H1 (cell line): Measurements from ENCODE around the gene NLGN4X. TPM values are rescaled to one million over a fixed set of nuclear protein-coding genes. Genes with fewer than 3 reads are reported as not detected.

Source experiments
- BRCA1 ChIP-seq: IDR thresholded peaks from 2 replicates; pipeline ENCODE4 v1.6.1; 2012; ENCODE audit warnings: low read depth, low read length, improper control_type of control experiment
- CTBP2 ChIP-seq: IDR thresholded peaks from 2 replicates; pipeline ENCODE4 v1.7.0; 2011; ENCODE audit warnings: borderline replicate concordance, mild to moderate bottlenecking, moderate library complexity, mixed read lengths, low read length; ENCODE audit not compliant: insufficient read depth, insufficient read length
- EZH2 ChIP-seq: fragments of 200-600 bp; sonication (generic); IDR thresholded peaks from 2 replicates; pipeline ENCODE4 v1.7.1; 2012; ENCODE audit warnings: low read depth, mild to moderate bottlenecking, moderate library complexity, low read length, inconsistent platforms; ENCODE audit not compliant: severe bottlenecking
- FOSL1 ChIP-seq: IDR thresholded peaks from 2 replicates; pipeline ENCODE4 v1.6.1; 2011; ENCODE audit warnings: mild to moderate bottlenecking, low read depth, low read length, moderate library complexity; ENCODE audit not compliant: insufficient read depth
- NANOG ChIP-seq: IDR thresholded peaks from 2 replicates; pipeline ENCODE4 v1.6.1; 2011; ENCODE audit warnings: low read length, low read depth, mild to moderate bottlenecking, inconsistent platforms; ENCODE audit not compliant: insufficient read depth, poor library complexity, severe bottlenecking
- POLR2AphosphoS5 ChIP-seq: IDR thresholded peaks from 2 replicates; pipeline ENCODE4 v1.6.1; 2011; ENCODE audit warnings: low read depth, low read length
- SIRT6 ChIP-seq: IDR thresholded peaks from one replicate; pipeline ENCODE4 v1.7.1; 2012; ENCODE audit warnings: low read length, inconsistent platforms
- polyA plus RNA-seq, 7 experiments: library from polyadenylated mRNA; depleted of rRNA in 3 of 7; stranded (reverse) in 5 of 7; unstranded in 2 of 7; fragments of >200 nt in 5 of 7; fragments of 200-250 nt in 2 of 7; gene quantifications; 1 replicate in 5 of 7; 2 replicates in 1 of 7; 4 replicates in 1 of 7; pipeline versions ENCODE4 v1.2.1 to v1.2.3, GENCODE V29; 2011 to 2013; ENCODE audit warnings: missing spikeins in 2 of 7, mixed read lengths in 2 of 7
- total RNA-seq: library from RNA; stranded (reverse); fragmentation: NEBNext Ultra II Directional; extraction: Animal tissue kit (Norgen Biotek cat#: 25700); gene quantifications from 2 replicates; pipeline ENCODE4 v1.2.1, GENCODE V29; 2021
- TF ChIP-seq, protein P1 (sequence below): fragments of 300-600 bp; sonication (generic); IDR thresholded peaks from 2 replicates; pipeline ENCODE4 v1.7.1; 2012; ENCODE audit warnings: low read length, moderate library complexity, mild to moderate bottlenecking, inconsistent platforms; ENCODE audit not compliant: insufficient replicate concordance
- TF ChIP-seq, protein P2 (sequence below): IDR thresholded peaks from 2 replicates; pipeline ENCODE4 v1.6.1; 2011; ENCODE audit warnings: low read length, improper control_type of control experiment

The NLGN4X gene
- total and polyA plus RNA-seq, 2 of the 8 experiments (the other 6 are each of a cell fraction or from before 2014, with no cell fraction given), result 104 to 124 TPM

DNA sequence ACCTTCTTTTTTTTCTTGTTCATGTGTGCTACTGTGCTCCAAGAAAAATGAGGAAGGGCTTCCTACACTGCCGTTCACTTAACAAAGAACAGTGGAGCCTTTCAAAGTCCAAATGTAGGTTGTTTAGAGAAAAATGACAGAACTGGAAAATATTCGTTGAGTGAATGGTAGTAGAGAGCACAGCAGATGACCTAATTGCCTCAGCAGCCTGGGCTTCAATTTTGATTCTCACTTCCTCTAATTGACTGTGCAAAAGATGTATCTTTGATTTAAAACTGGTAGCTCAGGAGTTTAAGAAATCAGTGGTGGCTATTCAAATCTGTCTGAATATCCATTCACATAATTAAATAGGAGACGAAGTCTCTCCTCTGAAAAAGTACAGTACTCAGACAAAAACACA is 5.2 kb downstream of the NLGN4X start (continued):
- TF ChIP-seq, protein P1, sequence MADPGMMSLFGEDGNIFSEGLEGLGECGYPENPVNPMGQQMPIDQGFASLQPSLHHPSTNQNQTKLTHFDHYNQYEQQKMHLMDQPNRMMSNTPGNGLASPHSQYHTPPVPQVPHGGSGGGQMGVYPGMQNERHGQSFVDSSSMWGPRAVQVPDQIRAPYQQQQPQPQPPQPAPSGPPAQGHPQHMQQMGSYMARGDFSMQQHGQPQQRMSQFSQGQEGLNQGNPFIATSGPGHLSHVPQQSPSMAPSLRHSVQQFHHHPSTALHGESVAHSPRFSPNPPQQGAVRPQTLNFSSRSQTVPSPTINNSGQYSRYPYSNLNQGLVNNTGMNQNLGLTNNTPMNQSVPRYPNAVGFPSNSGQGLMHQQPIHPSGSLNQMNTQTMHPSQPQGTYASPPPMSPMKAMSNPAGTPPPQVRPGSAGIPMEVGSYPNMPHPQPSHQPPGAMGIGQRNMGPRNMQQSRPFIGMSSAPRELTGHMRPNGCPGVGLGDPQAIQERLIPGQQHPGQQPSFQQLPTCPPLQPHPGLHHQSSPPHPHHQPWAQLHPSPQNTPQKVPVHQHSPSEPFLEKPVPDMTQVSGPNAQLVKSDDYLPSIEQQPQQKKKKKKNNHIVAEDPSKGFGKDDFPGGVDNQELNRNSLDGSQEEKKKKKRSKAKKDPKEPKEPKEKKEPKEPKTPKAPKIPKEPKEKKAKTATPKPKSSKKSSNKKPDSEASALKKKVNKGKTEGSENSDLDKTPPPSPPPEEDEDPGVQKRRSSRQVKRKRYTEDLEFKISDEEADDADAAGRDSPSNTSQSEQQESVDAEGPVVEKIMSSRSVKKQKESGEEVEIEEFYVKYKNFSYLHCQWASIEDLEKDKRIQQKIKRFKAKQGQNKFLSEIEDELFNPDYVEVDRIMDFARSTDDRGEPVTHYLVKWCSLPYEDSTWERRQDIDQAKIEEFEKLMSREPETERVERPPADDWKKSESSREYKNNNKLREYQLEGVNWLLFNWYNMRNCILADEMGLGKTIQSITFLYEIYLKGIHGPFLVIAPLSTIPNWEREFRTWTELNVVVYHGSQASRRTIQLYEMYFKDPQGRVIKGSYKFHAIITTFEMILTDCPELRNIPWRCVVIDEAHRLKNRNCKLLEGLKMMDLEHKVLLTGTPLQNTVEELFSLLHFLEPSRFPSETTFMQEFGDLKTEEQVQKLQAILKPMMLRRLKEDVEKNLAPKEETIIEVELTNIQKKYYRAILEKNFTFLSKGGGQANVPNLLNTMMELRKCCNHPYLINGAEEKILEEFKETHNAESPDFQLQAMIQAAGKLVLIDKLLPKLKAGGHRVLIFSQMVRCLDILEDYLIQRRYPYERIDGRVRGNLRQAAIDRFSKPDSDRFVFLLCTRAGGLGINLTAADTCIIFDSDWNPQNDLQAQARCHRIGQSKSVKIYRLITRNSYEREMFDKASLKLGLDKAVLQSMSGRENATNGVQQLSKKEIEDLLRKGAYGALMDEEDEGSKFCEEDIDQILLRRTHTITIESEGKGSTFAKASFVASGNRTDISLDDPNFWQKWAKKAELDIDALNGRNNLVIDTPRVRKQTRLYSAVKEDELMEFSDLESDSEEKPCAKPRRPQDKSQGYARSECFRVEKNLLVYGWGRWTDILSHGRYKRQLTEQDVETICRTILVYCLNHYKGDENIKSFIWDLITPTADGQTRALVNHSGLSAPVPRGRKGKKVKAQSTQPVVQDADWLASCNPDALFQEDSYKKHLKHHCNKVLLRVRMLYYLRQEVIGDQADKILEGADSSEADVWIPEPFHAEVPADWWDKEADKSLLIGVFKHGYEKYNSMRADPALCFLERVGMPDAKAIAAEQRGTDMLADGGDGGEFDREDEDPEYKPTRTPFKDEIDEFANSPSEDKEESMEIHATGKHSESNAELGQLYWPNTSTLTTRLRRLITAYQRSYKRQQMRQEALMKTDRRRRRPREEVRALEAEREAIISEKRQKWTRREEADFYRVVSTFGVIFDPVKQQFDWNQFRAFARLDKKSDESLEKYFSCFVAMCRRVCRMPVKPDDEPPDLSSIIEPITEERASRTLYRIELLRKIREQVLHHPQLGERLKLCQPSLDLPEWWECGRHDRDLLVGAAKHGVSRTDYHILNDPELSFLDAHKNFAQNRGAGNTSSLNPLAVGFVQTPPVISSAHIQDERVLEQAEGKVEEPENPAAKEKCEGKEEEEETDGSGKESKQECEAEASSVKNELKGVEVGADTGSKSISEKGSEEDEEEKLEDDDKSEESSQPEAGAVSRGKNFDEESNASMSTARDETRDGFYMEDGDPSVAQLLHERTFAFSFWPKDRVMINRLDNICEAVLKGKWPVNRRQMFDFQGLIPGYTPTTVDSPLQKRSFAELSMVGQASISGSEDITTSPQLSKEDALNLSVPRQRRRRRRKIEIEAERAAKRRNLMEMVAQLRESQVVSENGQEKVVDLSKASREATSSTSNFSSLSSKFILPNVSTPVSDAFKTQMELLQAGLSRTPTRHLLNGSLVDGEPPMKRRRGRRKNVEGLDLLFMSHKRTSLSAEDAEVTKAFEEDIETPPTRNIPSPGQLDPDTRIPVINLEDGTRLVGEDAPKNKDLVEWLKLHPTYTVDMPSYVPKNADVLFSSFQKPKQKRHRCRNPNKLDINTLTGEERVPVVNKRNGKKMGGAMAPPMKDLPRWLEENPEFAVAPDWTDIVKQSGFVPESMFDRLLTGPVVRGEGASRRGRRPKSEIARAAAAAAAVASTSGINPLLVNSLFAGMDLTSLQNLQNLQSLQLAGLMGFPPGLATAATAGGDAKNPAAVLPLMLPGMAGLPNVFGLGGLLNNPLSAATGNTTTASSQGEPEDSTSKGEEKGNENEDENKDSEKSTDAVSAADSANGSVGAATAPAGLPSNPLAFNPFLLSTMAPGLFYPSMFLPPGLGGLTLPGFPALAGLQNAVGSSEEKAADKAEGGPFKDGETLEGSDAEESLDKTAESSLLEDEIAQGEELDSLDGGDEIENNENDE, result no peak
- TF ChIP-seq FOSL1, result no peak
- TF ChIP-seq, protein P2, sequence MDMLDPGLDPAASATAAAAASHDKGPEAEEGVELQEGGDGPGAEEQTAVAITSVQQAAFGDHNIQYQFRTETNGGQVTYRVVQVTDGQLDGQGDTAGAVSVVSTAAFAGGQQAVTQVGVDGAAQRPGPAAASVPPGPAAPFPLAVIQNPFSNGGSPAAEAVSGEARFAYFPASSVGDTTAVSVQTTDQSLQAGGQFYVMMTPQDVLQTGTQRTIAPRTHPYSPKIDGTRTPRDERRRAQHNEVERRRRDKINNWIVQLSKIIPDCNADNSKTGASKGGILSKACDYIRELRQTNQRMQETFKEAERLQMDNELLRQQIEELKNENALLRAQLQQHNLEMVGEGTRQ, result no peak
- TF ChIP-seq CTBP2, result no peak
- TF ChIP-seq POLR2AphosphoS5, result no peak
- no peak for TF ChIP-seq EZH2
- TF ChIP-seq BRCA1, result no peak
- no peak for TF ChIP-seq NANOG
- no peak for TF ChIP-seq SIRT6
